Activated T-cell treated with anti-CD3 and anti-CD28 coated beads, Interleukin-2, amount 50 U/mL, for 48 hours (primary cell): Measurements from ENCODE around the gene CDH11.

Experiments
- DNase-seq, 2 experiments: peaks; one replicate each; pipeline ENCODE4 v3.0.0-alpha.2; 2020

CDH11 gene

DNA sequence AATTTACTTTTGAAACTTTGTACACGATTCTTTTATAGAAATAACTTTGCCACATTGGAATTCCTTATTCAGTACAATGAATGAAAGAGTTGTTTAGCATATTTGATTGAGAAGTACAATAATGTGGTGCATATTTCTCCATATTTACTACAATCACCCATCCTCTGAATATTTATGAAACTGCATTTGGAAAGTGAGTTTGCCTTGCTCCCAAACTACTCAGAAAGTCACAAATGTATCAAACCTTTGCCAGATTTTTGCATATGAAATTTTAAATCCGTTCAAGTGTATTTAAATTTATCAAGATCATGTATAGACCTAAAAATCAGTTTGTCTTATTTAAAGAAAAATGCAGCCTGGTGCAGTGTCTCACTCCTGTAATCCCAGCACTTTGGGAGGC, 148.7 kb downstream of the CDH11 start:
- DNase-seq, result no peak

DNA sequence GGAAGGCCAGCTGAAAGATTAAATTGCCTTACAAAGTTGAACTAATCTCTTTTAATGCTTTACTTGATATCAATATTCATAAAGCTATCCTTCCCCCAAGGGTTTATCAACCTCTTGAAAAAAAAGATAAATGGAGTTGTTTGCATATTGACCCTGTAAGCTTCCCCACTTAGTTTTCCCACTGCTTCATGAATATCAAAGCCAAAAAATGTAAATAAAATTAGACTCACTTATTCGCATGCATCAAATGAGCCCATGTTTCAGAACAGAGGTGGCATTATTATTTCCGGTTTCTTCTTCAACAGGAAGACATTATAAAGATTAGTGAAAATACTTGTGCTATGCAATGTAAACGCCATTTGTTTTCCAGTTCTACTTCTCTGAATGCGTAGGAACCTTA, 150.7 kb downstream of the CDH11 start:
- no peak for DNase-seq

DNA sequence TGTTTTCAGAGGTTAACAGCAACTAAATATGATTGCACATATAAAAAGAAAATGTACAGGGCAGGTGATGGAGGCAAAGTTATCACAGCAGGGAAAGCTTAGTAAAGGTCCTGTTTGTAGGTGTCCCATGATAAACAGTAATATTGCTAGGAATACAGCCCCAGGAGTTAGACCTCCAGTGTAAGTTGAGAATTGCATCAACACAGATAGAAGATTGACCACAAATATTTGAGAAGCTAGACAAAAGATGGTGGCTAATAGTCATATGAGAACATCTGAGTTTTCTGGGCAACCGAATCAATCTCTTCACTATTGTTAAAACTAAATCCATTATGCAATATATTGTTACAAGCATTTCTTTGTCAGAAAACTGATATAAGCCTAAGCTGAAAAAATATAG, 152.6 kb downstream of the CDH11 start:
- no peak for DNase-seq

DNA sequence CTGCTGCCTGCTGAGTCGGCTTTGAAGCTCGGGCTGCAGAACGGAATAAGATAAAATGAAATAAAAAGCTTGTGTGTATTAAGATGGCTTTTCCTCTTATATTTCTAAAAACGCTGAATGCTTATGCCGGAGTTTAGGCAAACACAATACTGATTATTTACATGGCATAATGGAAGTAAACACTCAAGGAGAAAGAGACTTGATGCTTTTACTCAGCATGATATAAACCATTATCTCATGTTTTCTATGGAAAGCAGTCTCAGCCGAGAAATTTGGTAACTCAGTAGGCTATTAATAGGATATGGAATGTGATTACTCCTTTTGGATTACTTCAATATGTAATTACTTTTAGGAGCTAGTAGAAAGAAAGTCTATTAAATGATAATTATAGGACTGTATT, 153.3 kb downstream of the CDH11 start:
- no peak for DNase-seq

DNA sequence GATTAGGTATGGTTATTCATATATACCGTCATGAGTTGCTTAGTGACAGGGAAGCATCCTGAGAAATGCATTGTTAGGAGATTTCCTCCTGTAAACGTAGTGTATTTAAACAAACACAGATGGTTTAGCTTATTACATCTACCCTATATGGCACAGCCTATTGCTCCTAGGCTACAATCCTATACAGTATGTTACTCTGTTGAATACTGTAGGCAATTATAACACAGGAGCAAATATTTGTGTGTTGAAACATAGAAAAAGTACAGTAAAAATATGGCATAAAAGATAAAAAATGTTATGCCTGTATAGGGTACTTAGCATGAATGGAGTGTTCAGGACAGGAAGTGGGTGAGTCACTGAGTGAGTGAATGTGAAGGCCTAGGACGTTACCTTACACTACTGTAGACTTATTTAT, 157.7 kb downstream of the CDH11 start:
- no peak for DNase-seq

DNA sequence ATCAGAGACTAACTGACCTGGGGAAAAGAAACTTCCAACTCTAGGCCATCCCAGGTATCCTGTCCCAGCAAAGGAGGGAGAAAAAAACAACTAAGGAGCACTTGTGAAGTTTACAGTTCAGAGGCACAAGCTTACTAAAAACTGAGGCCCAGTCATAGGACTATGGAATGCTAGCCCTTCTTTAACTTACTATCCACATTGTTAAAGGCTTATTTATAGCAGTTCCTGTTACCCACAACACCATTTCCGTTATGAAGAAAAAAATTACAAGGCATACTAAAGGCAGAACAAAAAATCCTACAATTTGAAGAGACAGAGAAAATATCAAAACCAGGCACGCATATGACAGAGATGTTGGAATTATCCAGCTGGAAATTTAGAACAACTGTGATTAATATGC, 159.1 kb downstream of the CDH11 start:
- DNase-seq, result no peak

DNA sequence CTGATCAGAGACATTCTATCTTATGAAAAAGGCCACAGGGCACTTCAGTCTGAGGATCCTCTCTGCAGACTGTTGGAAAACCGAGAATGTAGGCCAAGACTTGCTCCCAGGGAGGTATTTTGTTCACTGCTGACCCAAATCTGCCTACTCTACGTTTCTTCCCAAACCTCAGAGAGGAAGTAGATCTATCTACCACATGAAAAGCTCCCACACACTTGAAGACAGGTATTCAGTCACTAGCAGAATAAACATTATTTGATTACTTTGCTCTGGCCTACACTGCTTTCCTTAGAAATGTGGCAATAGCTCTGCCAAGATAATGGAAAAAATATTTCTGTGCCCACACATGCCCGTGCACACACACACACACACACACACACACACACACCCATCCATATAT, 164.6 kb downstream of the CDH11 start:
- DNase-seq, result no peak

DNA sequence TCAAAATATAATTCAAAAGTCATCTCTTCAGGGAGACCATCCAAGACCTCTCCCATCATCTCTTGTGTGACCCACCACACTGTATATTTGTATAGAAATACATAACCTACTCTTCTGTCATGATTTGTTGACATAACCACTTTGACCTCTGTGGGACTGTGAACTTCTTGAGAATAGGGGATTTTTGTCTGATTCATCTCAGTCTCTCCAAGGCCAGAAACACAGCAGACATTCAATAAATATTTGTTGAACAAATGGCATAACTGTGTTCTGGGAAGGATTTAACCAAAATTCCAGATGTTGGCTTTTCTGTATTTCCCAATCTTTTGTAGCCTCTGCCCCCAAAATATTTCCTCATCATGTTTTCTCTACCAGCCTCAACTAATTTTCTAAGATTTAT, 169.7 kb downstream of the CDH11 start:
- no peak for DNase-seq

DNA sequence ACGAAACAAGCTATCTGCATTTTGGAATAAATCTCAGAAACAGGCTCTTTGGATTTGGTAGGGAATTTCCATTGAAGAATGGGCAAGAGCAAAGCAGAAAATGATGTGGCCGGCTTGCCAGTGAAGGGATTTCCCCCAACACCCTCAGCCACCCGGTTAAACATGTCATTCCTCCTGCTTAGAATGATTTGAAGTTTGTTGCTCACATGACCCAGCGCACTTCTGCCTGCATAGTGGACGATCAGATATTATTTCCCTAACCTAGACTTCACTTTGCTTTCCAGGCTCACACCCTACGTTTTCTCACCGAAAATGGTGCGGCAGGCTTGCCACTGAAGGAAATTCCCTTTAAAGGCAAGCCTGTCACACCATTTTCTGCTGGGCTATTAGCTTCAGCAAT, 170.7 kb downstream of the CDH11 start:
- no peak for DNase-seq

DNA sequence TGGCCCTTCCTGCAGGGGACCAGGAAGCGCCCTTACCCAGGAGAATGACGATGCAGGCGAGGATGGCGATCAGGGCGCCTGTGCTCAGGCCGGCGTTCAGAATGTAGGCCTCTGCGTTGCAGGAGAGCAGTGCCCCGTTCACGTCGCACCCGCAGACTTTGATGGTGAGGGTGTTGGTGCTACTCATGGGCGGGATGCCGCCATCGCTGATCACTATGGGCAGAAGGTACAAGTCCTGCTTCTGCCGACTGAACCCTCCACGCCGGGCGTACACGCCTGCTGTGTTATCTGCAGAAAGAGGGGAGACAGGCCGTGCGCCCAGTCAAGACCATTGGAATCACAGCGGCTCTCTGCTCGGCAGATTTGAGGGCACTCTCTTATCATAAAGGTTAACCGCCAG, 171.1 kb downstream of the CDH11 start:
- no peak for DNase-seq

DNA sequence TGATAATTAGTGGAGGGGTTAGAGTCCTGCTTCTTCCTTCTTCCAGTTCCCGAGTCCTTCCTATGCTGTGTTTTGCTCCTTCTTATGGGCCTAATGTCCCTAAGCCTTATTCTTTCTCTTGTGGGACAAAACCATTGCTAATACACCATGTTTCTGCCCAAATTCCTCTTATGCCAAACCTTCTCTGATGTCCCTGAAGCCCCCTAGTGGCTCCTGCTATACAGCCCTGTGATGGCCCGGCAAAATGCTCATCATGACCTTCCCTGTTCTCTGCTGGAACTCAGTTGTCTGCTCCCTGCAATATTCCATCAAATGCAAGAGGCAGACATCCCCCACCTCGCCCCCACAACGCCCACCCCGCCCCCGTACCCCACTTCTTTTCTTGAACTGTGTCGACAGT, 171.6 kb downstream of the CDH11 start:
- DNase-seq, result no peak

DNA sequence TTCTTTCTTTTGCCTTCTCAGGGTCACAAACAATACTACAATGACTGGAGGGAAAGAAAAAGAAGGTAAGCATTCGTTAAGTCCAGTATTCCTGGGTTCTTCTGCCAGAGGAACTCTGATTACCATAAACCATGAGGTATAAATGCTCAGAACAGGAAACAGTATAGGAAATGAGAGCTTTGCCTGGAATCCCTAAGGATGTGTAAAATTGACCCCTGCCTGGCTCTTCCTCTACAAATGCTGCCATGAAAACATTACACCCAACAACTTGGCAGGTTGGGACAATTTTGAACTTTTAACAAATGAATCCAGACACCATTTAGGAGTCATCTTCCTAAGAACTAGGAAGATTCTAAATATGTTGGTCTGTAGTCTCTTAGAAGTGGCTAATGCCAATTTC, 173.8 kb downstream of the CDH11 start:
- no peak for DNase-seq

DNA sequence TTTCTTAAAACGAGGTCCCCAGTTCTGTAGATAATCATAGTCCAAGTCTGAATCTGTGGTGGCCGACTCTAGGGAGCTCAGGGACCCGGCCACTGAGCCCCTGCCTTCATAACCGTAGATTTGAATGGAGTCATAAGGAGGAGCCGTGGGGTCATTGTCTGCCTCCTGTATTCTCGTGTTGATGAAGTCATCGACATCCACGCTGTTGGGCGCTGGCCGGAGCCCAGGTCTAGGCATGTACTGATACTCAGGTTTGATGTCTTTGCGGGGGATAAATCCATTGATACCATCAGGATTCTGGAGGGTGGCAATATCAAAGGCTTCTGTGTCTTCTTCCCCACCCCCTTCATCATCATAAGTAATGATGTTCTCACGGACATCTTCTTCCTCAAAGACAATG, 174.2 kb downstream of the CDH11 start:
- no peak for DNase-seq

DNA sequence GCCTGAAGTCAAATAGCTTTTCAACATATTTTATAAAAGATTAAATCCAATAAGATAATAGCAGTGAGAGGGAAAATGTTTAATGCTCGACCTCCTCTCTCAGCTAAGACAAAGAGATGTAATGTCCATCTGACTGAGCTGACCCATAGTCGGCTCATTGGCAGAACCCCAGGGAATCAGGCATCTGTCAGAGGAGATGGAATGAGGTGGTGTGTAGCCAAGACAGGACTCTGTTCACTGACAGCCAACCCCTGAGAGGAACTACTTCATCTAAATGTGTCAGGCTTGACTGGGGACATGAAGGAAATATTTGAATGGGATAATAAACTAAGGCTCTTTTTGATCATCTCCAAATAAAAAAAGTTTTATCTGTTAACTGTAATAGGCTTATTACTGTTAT, 188.0 kb downstream of the CDH11 start:
- no peak for DNase-seq

DNA sequence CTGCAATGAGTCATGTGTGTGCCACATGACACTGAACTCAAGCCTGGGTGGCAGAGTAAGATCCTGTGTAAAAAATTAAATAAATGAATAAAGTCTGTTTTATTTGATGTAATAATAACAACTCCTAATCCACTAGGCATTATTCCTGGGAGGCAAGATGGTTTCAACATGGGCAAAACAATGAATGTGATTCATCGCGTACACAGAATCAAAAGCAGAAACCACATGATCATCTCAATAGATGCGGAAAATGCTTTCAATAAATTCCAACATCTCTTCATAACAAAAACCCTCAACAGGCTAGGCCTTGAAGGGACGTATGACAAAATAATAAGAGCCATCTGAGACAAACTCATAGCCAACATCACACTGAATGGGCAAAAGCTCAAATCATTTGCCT, 195.4 kb downstream of the CDH11 start:
- no peak for DNase-seq

DNA sequence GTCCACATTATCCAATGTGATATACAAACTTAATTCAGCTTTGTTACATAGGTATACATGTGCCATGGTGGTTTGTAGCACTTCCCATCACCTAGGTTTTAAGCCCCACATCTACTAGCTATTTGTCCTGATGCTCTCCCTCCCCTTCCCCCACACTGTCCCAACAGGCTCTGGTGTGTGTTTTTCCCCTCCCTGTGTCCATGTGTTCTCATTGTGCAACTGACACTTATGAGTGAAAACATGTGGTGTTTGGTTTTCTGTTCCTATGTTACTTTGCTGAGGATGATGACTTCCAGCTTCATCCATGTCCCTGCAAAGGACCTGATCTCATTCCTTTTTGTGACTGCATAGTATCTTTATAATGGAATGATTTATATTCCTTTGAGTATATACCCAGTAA, 196.7 kb downstream of the CDH11 start:
- DNase-seq, result no peak

DNA sequence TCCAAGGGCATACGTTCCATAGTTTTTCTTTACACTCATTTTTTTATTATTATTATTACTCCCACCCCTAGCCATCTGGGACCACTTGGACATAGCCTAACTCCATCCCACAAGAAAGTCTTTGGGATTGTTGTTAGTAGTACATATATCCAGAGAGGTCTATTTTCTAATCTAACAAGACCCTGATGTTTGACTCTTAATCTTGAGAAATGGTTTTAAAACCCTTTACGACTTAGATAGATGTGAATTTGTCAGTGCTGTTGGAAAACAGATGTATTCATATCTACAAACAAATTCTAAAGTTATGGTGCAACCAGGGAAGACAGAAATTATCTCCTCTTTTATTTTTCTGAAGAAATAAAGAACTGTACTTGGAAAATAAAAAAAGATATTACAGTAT, 197.8 kb downstream of the CDH11 start:
- DNase-seq, result no peak

DNA sequence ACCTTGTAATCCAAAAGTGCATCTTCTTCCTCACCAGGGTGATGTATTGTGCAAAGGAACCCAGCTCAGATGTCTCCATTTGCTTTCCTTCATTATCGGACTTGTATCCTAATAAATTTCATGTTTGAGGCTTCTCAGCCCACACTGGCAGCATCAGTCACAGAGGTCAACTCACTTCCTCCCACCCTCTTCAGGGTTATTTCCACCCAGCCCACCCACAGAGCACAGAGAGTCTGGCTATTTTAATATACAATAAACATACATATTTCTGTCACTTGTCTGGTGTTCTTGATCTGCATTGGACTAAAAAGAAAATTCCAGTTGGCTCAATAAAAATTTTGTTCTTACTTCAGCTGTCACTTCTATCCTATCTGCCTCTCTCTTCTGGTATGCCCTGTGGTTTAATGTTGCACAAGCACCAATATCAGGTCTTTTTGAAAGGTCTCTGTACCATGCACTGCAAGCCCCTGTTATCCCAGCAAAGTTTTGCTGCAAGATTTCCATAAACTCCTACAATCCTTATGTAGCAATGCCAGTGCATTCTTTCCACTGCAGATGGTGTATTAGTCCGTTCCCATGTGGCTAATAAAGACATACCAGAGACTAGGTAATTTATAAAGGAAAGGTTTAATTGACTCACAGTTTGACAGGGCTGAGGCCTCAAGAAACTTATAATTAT, 201.8 kb downstream of the CDH11 start:
- DNase-seq, result no peak

DNA sequence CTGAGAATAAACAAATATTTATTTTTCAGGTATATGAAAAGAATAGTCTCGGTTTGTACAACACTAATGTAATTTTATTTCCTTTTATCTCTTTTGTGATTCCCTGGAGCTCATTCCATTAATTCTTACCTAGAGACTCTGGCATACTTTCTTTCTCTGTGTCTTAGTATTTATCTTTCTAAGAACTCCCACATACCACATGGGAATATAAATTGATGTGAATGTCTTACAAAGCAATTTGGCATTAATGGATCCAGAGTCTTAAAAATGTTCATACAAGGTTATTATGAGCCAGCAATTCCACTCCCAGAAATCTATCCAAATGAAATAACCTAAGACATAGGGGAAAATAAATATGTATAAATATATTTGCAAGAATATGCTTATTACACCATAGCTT, 202.7 kb downstream of the CDH11 start:
- DNase-seq, result no peak

DNA sequence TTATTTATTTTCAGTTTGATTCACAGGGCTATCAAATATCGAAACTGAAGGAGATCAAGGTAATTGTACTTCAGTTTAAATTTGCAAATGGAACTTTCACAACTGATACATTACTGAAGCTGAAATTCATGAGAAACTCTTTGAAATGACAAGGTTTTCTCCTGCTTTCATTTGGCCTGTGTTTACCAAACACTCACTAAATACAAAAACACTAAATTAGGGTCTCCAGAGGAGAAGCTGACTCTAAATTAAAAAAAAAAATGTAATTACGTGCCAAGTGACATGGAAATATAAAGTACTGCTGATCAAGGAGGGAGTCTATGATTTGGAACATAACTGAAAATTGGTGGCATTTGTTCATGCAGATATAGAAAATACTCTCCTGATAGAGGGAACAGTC, 205.8 kb downstream of the CDH11 start:
- DNase-seq, result no peak

DNA sequence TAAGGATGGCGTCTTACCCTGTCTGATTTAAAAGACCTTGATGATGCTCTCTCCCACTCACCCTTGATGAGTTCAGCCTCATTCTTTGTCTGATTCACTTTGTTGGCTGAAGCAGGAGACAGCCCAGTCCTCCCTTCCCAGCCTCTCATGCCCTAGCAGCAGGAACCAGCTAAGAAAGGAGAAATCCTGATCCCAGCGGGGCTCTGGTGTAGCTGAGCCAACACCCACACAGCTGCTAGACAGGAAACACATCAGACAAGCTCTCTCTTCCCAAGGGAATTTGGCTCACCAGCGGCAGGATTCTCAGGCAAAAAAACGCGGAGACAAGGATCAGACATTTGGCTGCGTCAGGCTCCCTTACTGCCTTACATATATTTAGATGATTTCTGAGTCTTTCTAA, 211.5 kb downstream of the CDH11 start:
- no peak for DNase-seq

DNA sequence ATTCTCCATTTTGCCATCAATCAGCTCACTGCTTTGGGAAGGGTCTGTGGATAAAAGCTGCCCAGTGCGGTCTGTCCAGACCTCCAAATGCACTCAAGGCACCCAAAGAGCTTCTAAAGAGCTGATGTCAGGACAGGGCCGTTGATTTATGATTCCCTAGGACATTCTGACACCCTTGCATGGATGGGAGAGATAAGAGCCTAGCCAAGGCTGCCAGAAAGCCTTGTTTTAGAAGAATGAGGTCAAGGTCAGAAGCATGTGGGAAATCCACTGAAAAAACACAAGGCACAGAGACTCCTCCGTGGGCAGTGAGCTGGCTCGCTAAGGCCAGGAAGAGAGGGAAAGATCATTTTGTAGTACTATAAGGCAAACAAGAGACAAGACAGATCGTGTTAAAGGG, 214.0 kb downstream of the CDH11 start:
- DNase-seq, result no peak

DNA sequence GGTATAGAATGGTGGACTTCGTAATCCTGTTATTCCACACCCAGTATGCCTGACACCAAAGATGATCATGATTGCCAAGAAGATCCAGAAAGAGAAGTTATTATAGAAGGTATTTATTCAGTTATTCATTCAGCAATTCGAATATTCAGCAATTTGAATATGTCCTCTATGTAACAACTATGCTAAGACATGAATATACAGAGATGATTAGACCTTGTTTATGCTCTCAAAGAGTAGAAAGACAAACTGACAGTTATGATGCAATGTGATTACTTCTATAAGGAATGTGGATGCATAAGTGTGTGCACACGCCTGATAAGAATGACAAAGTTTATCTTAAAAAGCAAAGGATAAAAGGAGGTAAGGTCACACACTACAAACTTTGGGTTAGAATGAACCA, 218.1 kb downstream of the CDH11 start:
- no peak for DNase-seq

DNA sequence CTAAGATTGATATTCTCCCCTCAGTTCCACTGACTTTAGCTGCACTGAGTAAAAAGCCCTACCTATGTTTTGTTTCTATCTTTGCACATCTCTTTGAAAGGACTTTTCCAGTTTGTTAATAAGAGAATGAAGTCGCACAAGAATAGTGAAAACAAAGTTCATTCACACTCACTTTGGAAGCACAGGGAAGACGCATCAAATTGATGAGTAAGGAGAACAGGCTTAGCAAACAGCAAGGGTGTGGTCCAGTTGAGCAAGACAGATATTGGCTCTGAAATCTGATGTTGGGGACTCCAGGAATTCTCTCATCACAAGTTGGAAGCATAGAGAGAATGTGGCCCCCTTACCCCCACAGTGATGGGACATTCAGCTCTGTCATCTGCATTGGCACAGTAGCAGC, 221.3 kb downstream of the CDH11 start:
- DNase-seq, result no peak

DNA sequence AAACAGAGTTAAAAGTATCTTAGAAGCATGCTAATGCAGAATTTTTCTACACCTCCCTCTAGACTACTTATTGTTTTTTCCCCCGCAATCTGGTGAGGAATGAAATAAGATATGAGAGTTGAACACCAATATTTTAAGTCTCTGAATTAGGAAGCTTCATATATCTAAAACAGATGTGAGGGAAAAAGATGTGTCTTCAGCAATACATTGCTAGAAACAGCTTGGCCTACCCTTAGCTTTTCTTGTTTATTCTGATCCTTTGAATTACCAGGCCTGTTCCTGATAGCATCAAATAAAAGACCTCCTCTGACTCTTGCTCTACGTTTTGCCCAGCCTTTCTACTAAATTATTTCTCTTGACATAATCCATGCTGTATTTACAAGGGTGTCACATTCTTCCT, 221.8 kb downstream of the CDH11 start:
- DNase-seq, result no peak

DNA sequence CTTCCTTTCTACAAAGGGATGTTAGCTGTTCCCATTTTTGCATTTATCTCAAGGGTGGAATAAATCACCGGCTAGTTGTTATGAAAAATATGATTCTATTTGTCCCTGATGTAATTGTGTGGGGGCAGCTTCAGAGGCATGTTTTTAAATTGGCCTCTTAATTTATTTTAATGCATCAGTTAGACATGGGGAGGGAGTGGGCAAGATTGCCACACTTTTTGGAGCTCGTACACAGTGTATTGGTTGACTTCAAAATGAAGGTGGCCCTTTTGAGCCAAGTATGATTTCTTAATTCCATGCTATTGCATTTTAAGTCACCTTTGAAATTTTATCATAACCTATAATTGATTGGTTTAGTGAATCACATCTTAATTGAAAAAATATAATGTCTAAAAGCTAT, 223.7 kb downstream of the CDH11 start:
- no peak for DNase-seq
